Breast epithelium (tissue), 3 donors: ENCODE measurements around the gene OSTM1.

Experiments
- CTCF ChIP-seq, 3 donors: fragments of 450-650 bp; IDR thresholded peaks; one replicate each; pipeline ENCODE4 v1.5.1; 2016 to 2017; ENCODE audit warnings: antibody characterized with exemption in 3 of 3, mild to moderate bottlenecking in 3 of 3, moderate library complexity in 3 of 3
- POLR2A ChIP-seq: fragments of 450-650 bp; IDR thresholded peaks from one replicate; pipeline ENCODE4 v1.6.1; 2016; ENCODE audit warnings: antibody characterized with exemption, mild to moderate bottlenecking, moderate library complexity

- TF ChIP-seq CTCF (IDR thresholded peaks at IDR 0.05) (no peak), POLR2A (no peak)
These were observed 5.9 kb downstream of the OSTM1 start for GRCh38 chr6:108068618-108069017.
